Measurements from ENCODE around the gene PATE1. TPM values are rescaled to one million over a fixed set of nuclear protein-coding genes. Genes with fewer than 3 reads are reported as not detected.
"Not testable (repeated sequence)": the region's sequence is repeated elsewhere in the genome, so short reads cannot be mapped to it uniquely, and the experiment has no call there.

The PATE1 gene
- not detected in 2 replicates for total RNA-seq (2014; rRNA removed; shearing (Covaris generic))

- Histone ChIP-seq H3K4me1 (replicated peaks) (no peaks in the 10 kb centered on the region), H3K36me3 (no peaks in the 10 kb centered on the region), H3K27ac (no peak within 1 kb of the TSS), H3K4me3 (no peak within 1 kb of the TSS), H3K9me3 (replicated peaks) (no peaks in the 10 kb centered on the region), H3K27me3 (replicated peaks) (no peaks in the 10 kb centered on the region)
- no peak for DNase-seq (ENCODE audit: low read depth in 1 of 2, low spot score in 2 of 2)
Observed at GRCh38 chr11:125745979-125746378, at the start of gene PATE1. PATE1 (plus strand) TSS chr11:125746279; CDS start chr11:125746305, 26 bp downstream.

- DNase-seq (ENCODE audit: low read depth in 1 of 2, low spot score in 2 of 2): no peak
- Histone ChIP-seq H3K36me3 (no peaks in the 10 kb centered on the region), H3K27ac (no peak overlapping the region), H3K9me3 (replicated peaks) (no peaks in the 10 kb centered on the region), H3K4me1 (replicated peaks) (no peaks in the 10 kb centered on the region), H3K27me3 (replicated peaks) (no peaks in the 10 kb centered on the region), H3K4me3 (no peak overlapping the region)
Observed at GRCh38 chr11:125701018-125701610, 45.0 kb upstream of the PATE1 start.

- H3K36me3 ChIP-seq: no peaks in the 10 kb centered on the region
- H3K27ac ChIP-seq: no peak overlapping the region
- no peak overlapping the region for H3K4me3 ChIP-seq
- H3K9me3 ChIP-seq (replicated peaks): no peaks in the 10 kb centered on the region
- H3K4me1 ChIP-seq (replicated peaks): no peaks in the 10 kb centered on the region
- no peak for DNase-seq (ENCODE audit: low read depth in 1 of 2, low spot score in 2 of 2)
- no peaks in the 10 kb centered on the region for H3K27me3 ChIP-seq (replicated peaks)
Observed at GRCh38 chr11:125701858-125702621, 44.0 kb upstream of the PATE1 start.

- H3K4me3 ChIP-seq; H3K36me3 ChIP-seq; H3K27me3 ChIP-seq (replicated peaks); H3K9me3 ChIP-seq (replicated peaks); H3K4me1 ChIP-seq (replicated peaks); DNase-seq (ENCODE audit: low read depth in 1 of 2, low spot score in 2 of 2); H3K27ac ChIP-seq: not testable (repeated sequence)
Observed at GRCh38 chr11:125704686-125705085, 41.4 kb upstream of the PATE1 start.

- Histone ChIP-seq H3K36me3 (no peaks in the 10 kb centered on the region), H3K9me3 (replicated peaks) (no peaks in the 10 kb centered on the region), H3K4me3 (no peak overlapping the region), H3K27me3 (replicated peaks) (no peaks in the 10 kb centered on the region), H3K4me1 (replicated peaks) (no peaks in the 10 kb centered on the region), H3K27ac (no peak overlapping the region)
- DNase-seq (ENCODE audit: low read depth in 1 of 2, low spot score in 2 of 2): no peak
Observed at GRCh38 chr11:125720781-125721180, 25.3 kb upstream of the PATE1 start.

GRCh38 chr11:125724125-125724524 is 22.0 kb upstream of the PATE1 start:
- Histone ChIP-seq H3K36me3 (no peaks in the 10 kb centered on the region), H3K27ac (no peak overlapping the region), H3K9me3 (replicated peaks) (no peaks in the 10 kb centered on the region), H3K27me3 (replicated peaks) (no peaks in the 10 kb centered on the region), H3K4me3 (no peak overlapping the region), H3K4me1 (replicated peaks) (no peaks in the 10 kb centered on the region)
- no peak for DNase-seq (ENCODE audit: low read depth in 1 of 2, low spot score in 2 of 2)

- Histone ChIP-seq H3K27me3 (replicated peaks) (no peaks in the 10 kb centered on the region), H3K27ac (no peak overlapping the region), H3K4me3 (no peak overlapping the region), H3K9me3 (replicated peaks) (no peaks in the 10 kb centered on the region), H3K4me1 (replicated peaks) (no peaks in the 10 kb centered on the region), H3K36me3 (no peaks in the 10 kb centered on the region)
- no peak for DNase-seq (ENCODE audit: low read depth in 1 of 2, low spot score in 2 of 2)
Observed at GRCh38 chr11:125728969-125729368, 17.1 kb upstream of the PATE1 start.

GRCh38 chr11:125740617-125741016 is 5.5 kb upstream of the PATE1 start:
- Histone ChIP-seq H3K27ac (no peak overlapping the region), H3K9me3 (replicated peaks) (no peaks in the 10 kb centered on the region), H3K4me1 (replicated peaks) (no peaks in the 10 kb centered on the region), H3K36me3 (no peaks in the 10 kb centered on the region), H3K4me3 (no peak overlapping the region), H3K27me3 (replicated peaks) (no peaks in the 10 kb centered on the region)
- no peak for DNase-seq (ENCODE audit: low read depth in 1 of 2, low spot score in 2 of 2)

GRCh38 chr11:125743681-125744080 is 2.4 kb upstream of the PATE1 start:
- Histone ChIP-seq H3K4me1 (replicated peaks) (no peaks in the 10 kb centered on the region), H3K27me3 (replicated peaks) (no peaks in the 10 kb centered on the region), H3K27ac (no peak overlapping the region), H3K4me3 (no peak overlapping the region), H3K36me3 (no peaks in the 10 kb centered on the region), H3K9me3 (replicated peaks) (no peaks in the 10 kb centered on the region)
- no peak for DNase-seq (ENCODE audit: low read depth in 1 of 2, low spot score in 2 of 2)

GRCh38 chr11:125750629-125751028 is 4.5 kb downstream of the PATE1 start:
- H3K9me3 ChIP-seq (replicated peaks): no peaks in the 10 kb centered on the region
- no peak overlapping the region for H3K27ac ChIP-seq
- no peaks in the 10 kb centered on the region for H3K4me1 ChIP-seq (replicated peaks)
- H3K4me3 ChIP-seq: no peak overlapping the region
- H3K36me3 ChIP-seq: no peaks in the 10 kb centered on the region
- no peaks in the 10 kb centered on the region for H3K27me3 ChIP-seq (replicated peaks)
- no peak for DNase-seq (ENCODE audit: low read depth in 1 of 2, low spot score in 2 of 2)

- Histone ChIP-seq H3K27ac (no peak overlapping the region), H3K27me3 (replicated peaks) (no peaks in the 10 kb centered on the region), H3K4me1 (replicated peaks) (no peaks in the 10 kb centered on the region), H3K36me3 (no peaks in the 10 kb centered on the region), H3K4me3 (no peak overlapping the region), H3K9me3 (replicated peaks) (no peaks in the 10 kb centered on the region)
- DNase-seq (ENCODE audit: low read depth in 1 of 2, low spot score in 2 of 2): no peak
Observed at GRCh38 chr11:125756050-125756449, 10.0 kb downstream of the PATE1 start.

GRCh38 chr11:125762445-125762844 is 16.4 kb downstream of the PATE1 start:
- Histone ChIP-seq H3K4me3 (no peak overlapping the region), H3K36me3 (no peaks in the 10 kb centered on the region), H3K27ac (no peak overlapping the region), H3K27me3 (replicated peaks) (no peaks in the 10 kb centered on the region), H3K9me3 (replicated peaks) (no peaks in the 10 kb centered on the region), H3K4me1 (replicated peaks) (no peaks in the 10 kb centered on the region)
- no peak for DNase-seq (ENCODE audit: low read depth in 1 of 2, low spot score in 2 of 2)

GRCh38 chr11:125763483-125763882 is 17.4 kb downstream of the PATE1 start:
- no peaks in the 10 kb centered on the region for H3K36me3 ChIP-seq
- H3K4me3 ChIP-seq: no peak overlapping the region
- H3K27ac ChIP-seq: no peak overlapping the region
- DNase-seq (ENCODE audit: low read depth in 1 of 2, low spot score in 2 of 2): no peak
- no peaks in the 10 kb centered on the region for H3K4me1 ChIP-seq (replicated peaks)
- no peaks in the 10 kb centered on the region for H3K9me3 ChIP-seq (replicated peaks)
- H3K27me3 ChIP-seq (replicated peaks): no peaks in the 10 kb centered on the region

GRCh38 chr11:125766251-125766650 is 20.2 kb downstream of the PATE1 start:
- H3K4me3 ChIP-seq: no peak overlapping the region
- DNase-seq (ENCODE audit: low read depth in 1 of 2, low spot score in 2 of 2): no peak
- H3K9me3 ChIP-seq (replicated peaks): no peaks in the 10 kb centered on the region
- no peak overlapping the region for H3K27ac ChIP-seq
- H3K4me1 ChIP-seq (replicated peaks): no peaks in the 10 kb centered on the region
- no peaks in the 10 kb centered on the region for H3K27me3 ChIP-seq (replicated peaks)
- no peaks in the 10 kb centered on the region for H3K36me3 ChIP-seq

All from SJSA1 (cell line).